Colonic mucosa (tissue), 4 donors: Measurements from ENCODE around the gene MERTK. TPM values are rescaled to one million over a fixed set of nuclear protein-coding genes. Genes with fewer than 3 reads are reported as not detected.

ENCODE experiments used
- DNase-seq: peaks from one replicate; pipeline ENCODE4 v3.0.0-alpha.2; 2020
- H3K27ac ChIP-seq: fragments of 200-600 bp; one replicate; pipeline ENCODE4 v1.8.0; 2021
- H3K27me3 ChIP-seq: fragments of 200-600 bp; one replicate; pipeline ENCODE4 v1.8.0; 2021
- H3K36me3 ChIP-seq: fragments of 200-600 bp; one replicate; pipeline ENCODE4 v1.8.0; 2021
- H3K4me1 ChIP-seq: fragments of 200-600 bp; one replicate; pipeline ENCODE4 v1.8.0; 2021; ENCODE audit warnings: mild to moderate bottlenecking
- H3K4me3 ChIP-seq: fragments of 200-600 bp; one replicate; pipeline ENCODE4 v1.8.0; 2021
- H3K9ac ChIP-seq, 2 donors: one replicate each; pipeline ENCODE4 v1.7.0; 2013; ENCODE audit warnings: control low read depth in 2 of 2, low read depth in 2 of 2, low read length in 2 of 2
- H3K9me3 ChIP-seq: fragments of 200-600 bp; one replicate; pipeline ENCODE4 v1.8.0; 2021
- intact Hi-C: fragments of 100-400 bp; cut with DNase I; formaldehyde crosslinking; loops from one replicate; pipeline ENCODE4 v1.14.1; 2022
- total RNA-seq, 2 donors: library from RNA; stranded (reverse); fragmentation: NEBNext Ultra II Directional in 1 of 2; extraction: Animal tissue kit (Norgen Biotek cat#: 25700) in 1 of 2; gene quantifications; one replicate each; pipeline ENCODE4 v1.2.1, GENCODE V29; 2021
- TF ChIP-seq, protein P1 (sequence below): fragments of 200-600 bp; IDR thresholded peaks from one replicate; pipeline ENCODE4 v1.8.0; 2022; ENCODE audit warnings: antibody characterized with exemption, mild to moderate bottlenecking
- donor health status: healthy.
- donor health status: DM: no; HTN: no; CAD: no.
- donor health status: DM: no; HTN: no; CAD: no.

MERTK gene
- total RNA-seq, 2 donors from 2014 or later: 3.9 TPM

DNA sequence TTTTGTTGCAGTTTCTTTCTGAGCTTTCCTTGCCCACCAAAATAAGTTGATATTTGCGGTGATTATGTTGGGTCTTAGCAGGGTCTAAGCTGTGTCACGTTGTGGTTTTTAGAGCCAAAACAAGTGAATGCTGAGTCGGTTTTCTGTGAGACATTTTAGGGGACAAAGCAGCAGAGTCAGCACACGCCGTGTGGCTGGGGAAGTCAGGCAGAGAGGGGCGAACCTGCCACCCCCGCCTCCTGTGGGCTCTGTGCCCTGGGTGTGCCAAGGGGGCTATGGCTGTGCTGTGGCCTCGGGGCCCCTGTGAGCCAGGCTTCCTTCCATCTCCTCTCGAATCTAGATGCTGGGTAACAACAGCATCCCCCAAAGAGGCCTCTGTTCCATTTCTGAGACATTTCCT lies 125.8 kb downstream of the MERTK start:
- Histone ChIP-seq H3K27ac (no peak overlapping the region), H3K9ac (no peak overlapping the region), H3K36me3 (no peaks in the 10 kb centered on the region), H3K27me3 (no peaks in the 10 kb centered on the region), H3K4me3 (no peak overlapping the region), H3K4me1 (no peaks in the 10 kb centered on the region), H3K9me3 (no peaks in the 10 kb centered on the region)
- TF ChIP-seq, protein P1, sequence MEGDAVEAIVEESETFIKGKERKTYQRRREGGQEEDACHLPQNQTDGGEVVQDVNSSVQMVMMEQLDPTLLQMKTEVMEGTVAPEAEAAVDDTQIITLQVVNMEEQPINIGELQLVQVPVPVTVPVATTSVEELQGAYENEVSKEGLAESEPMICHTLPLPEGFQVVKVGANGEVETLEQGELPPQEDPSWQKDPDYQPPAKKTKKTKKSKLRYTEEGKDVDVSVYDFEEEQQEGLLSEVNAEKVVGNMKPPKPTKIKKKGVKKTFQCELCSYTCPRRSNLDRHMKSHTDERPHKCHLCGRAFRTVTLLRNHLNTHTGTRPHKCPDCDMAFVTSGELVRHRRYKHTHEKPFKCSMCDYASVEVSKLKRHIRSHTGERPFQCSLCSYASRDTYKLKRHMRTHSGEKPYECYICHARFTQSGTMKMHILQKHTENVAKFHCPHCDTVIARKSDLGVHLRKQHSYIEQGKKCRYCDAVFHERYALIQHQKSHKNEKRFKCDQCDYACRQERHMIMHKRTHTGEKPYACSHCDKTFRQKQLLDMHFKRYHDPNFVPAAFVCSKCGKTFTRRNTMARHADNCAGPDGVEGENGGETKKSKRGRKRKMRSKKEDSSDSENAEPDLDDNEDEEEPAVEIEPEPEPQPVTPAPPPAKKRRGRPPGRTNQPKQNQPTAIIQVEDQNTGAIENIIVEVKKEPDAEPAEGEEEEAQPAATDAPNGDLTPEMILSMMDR: no peak
- intact Hi-C loops: no loop called here
- DNase-seq: no peak

GRCh38 chr2:112024896-112025491 lies 126.6 kb downstream of the MERTK start:
- H3K36me3 ChIP-seq: no peaks in the 10 kb centered on the region
- no peak for DNase-seq
- intact Hi-C loops: no loop called here
- no peaks in the 10 kb centered on the region for H3K9me3 ChIP-seq
- no peak overlapping the region for H3K27ac ChIP-seq
- H3K9ac ChIP-seq: no peak overlapping the region
- no peaks in the 10 kb centered on the region for H3K4me1 ChIP-seq
- no peak overlapping the region for H3K4me3 ChIP-seq
- TF ChIP-seq, protein P1: no peak
- H3K27me3 ChIP-seq: no peaks in the 10 kb centered on the region

GRCh38 chr2:112026509-112026908 lies 128.1 kb downstream of the MERTK start:
- intact Hi-C loops: no loop called here
- H3K9ac ChIP-seq: no peak overlapping the region
- TF ChIP-seq, protein P1: no peak
- H3K4me1 ChIP-seq: no peaks in the 10 kb centered on the region
- no peak overlapping the region for H3K27ac ChIP-seq
- H3K9me3 ChIP-seq: no peaks in the 10 kb centered on the region
- no peaks in the 10 kb centered on the region for H3K36me3 ChIP-seq
- H3K27me3 ChIP-seq: no peaks in the 10 kb centered on the region
- no peak for DNase-seq
- no peak overlapping the region for H3K4me3 ChIP-seq

DNA sequence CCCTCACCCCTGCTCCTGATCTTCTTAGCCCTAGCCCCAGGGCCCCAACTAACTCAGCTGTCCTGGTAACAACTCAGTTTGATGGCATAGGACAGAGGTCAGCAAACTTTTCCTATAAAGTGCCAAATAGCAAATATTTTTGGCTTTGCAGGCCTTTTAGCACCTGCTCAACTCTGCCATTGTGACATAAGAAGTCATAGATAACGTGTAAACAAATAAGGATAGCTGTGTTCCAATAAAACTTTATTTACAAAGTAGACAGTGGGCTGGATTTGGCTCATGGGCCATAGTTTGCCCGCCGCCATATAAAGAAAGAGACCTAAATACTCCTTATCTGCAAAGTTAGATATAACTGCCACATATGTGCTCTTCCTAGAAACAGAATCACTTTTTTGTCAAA lies 129.4 kb downstream of the MERTK start:
- Histone ChIP-seq H3K4me3 (no peak overlapping the region), H3K4me1 (no peaks in the 10 kb centered on the region), H3K27ac (no peak overlapping the region), H3K9me3 (no peaks in the 10 kb centered on the region), H3K27me3 (no peaks in the 10 kb centered on the region), H3K9ac (no peak overlapping the region), H3K36me3 (no peaks in the 10 kb centered on the region)
- DNase-seq: no peak
- TF ChIP-seq, protein P1: no peak
- intact Hi-C loops: no loop called here

GRCh38 chr2:112029164-112029563 lies 130.8 kb downstream of the MERTK start:
- Histone ChIP-seq H3K4me1 (no peaks in the 10 kb centered on the region), H3K27me3 (no peaks in the 10 kb centered on the region), H3K27ac (no peak overlapping the region), H3K36me3 (no peaks in the 10 kb centered on the region), H3K9ac (no peak overlapping the region), H3K4me3 (no peak overlapping the region), H3K9me3 (no peaks in the 10 kb centered on the region)
- TF ChIP-seq, protein P1: no peak
- no peak for DNase-seq
- intact Hi-C loops: no loop called here
